Measurements from ENCODE around the gene LIMK2. TPM values are rescaled to one million over a fixed set of nuclear protein-coding genes. Genes with fewer than 3 reads are reported as not detected.

LIMK2 gene
- total RNA-seq, 2 donors from 2014 or later = 24.6 to 26.8 TPM

GRCh38 chr22:31262312-31263133 lies 50.4 kb downstream of the LIMK2 start:
- DNase-seq (ENCODE audit: low spot score) = no peak

DNA sequence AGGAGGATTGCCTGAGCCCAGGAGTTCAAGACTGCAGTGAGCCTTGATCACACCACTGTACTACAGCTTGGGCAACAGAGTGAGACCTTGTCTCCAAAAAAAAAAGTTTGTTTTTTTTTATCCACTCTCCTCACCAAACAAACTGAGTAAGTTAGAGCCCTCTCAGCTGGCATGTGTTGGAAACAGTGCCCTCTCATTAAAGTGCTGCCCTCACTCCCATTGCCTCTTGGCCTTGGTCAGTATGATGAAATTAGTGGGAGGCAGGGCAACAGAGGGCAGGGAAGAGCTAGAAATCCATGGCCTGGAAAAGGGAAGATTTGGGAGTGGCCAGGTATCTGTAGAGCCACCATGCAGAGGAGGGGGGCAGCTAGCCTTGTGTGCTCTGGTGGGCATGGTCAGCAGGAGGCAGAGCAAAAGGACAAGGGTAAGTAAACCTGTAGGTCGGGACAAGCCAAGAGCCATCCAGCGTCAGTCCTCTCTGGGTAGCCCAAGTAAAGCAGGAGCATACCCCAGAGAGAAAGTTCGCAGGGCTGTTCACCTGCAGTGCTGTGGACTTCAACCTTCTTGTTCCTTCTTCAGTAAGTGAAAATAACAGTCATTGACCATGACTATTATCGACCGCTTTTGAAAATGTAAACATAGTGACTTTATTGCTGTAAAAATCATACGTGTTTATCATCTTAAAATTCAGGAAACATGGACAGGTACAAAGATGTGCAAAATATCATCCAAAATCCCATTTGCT lies 52.0 kb downstream of the LIMK2 start:
- DNase-seq (ENCODE audit: low spot score) = no peak
- intact Hi-C loops (cut with DNase I) = no loop called here

More at GRCh38 chr22:31262312-31263133, 50.4 kb downstream of the LIMK2 start:
- intact Hi-C loops (cut with DNase I) = no loop called here

DNA sequence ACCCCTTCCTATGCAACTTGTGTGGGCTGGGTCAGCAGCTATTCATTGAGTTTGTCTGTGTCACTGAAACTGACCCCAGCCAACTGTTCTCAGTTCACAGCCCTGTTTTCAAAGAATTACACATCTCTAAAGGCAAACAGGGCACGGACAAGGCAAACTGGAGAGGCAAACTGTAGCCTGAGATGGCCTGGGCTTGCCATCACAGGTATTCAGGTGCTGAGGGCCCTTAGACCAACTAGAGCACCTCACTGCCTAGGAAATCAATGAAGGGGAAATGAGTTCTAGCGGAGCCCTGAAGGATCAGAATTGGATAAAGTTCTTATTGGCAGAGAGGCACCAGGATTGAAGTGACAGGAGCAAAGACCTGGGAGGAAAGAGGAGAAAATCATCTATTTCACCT lies 56.2 kb downstream of the LIMK2 start:
- intact Hi-C loops (cut with DNase I) = no loop called here
- no peak for DNase-seq (ENCODE audit: low spot score)

DNA sequence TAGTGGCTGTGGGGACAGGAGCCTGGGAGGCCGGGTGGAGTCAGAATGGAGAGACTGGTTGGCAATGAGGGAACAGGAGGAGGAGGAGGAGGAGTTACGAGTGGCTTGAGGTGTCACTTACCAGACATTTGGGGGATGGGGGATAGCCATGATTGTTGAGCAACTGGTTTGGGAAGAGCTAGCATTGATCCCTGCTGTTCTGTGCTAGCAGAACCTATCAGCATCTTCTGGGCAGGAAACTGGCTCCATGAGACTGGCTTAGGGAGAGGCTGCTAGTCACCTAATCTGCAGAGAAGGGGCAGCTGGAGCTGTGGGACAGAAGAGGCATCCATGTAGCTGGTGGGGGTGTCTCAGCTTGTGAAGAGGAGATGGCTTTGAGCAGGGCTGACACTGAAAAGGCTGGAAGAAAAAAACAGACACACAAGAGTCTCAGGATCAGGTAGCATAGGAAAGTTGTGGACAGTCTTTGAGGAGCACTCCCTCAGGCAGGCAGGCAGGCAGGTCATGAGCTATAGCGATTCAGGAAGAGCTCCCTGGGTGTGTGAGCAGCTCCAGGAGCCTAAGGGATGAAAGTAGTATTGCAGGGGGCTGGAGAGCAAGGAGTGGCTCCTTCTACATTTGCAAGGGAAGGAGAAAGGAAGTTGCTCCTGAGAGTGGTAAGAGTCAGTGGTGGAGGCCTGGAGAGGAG lies 57.9 kb downstream of the LIMK2 start:
- intact Hi-C loops (cut with DNase I) = loop anchor here in 1 of 2 donors (5.0 kb wide), 2 partner anchors 58 to 163 kb away; partner anchors contain the start of genes LIMK2 and SELENOM
- DNase-seq (ENCODE audit: low spot score) = no peak

- intact Hi-C loops (cut with DNase I) = loop anchor here in 1 of 2 donors (5.0 kb wide), 2 partner anchors 59 to 164 kb away; partner anchors contain the start of genes LIMK2 and SELENOM
- DNase-seq (ENCODE audit: low spot score) = no peak
These were observed 58.9 kb downstream of the LIMK2 start for GRCh38 chr22:31271026-31271425.

DNA sequence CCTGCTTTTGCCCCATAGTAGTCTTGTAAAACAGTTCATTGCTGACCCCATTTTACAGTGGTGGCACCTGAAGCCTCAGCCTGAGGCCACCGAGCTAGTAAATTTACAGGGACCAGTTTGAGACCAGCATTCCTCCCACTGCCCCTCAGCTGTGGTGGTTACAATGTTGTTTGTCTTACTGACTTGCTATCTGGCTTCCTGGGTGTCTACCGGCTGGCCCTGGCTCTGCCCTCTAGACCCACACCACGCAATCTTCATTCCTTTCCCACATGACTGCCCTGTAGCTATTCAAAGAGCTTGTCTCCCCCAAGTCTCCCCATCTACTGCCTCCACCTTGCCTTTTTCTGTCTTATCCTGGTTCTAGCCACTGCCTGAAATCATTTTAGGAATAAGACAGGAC lies 59.4 kb downstream of the LIMK2 start:
- intact Hi-C loops (cut with DNase I) = loop anchor here in 1 of 2 donors (5.0 kb wide), 2 partner anchors 59 to 164 kb away; partner anchors contain the start of genes LIMK2 and SELENOM
- no peak for DNase-seq (ENCODE audit: low spot score)

GRCh38 chr22:31272522-31273446 lies 60.7 kb downstream of the LIMK2 start:
- no peak for DNase-seq (ENCODE audit: low spot score)
- intact Hi-C loops (cut with DNase I) = loop anchor here in 1 of 2 donors (5.0 kb wide), 2 partner anchors 60 to 165 kb away; partner anchors contain the start of genes LIMK2 and SELENOM

DNA sequence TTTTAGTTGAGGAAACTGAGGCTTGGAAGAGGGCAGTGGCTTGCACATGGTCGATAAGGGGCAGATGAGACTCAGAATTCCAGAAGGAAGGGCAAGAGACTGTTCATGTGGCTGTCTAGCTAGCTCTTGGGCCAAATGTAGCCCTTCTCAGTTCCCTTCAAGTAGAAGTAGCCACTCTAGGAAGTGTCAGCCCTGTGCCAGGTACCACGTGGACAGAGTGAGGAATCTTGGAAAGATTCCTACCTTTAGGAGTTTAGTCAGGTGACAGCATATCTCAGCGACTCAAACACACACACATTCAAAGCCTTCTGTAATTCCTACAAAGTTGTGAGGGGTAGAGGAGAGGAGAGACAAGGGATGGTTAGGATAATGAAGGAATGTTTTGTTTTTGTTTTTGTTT lies 61.9 kb downstream of the LIMK2 start:
- intact Hi-C loops (cut with DNase I) = loop anchor here in 1 of 2 donors (5.0 kb wide), 2 partner anchors 62 to 167 kb away; partner anchors contain the start of genes LIMK2 and SELENOM
- DNase-seq (ENCODE audit: low spot score) = no peak

DNA sequence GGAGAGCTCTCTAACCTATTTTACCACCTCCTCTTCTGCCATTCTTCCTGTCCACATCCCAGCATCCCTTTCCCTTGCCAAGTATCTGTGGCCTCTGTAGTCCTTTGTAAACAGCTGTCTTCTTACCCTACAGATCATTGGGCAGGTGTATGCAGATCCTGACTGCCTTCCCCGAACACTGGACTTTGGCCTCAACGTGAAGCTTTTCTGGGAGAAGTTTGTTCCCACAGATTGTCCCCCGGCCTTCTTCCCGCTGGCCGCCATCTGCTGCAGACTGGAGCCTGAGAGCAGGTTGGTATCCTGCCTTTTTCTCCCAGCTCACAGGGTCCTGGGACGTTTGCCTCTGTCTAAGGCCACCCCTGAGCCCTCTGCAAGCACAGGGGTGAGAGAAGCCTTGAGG lies 62.9 kb downstream of the LIMK2 start:
- DNase-seq (ENCODE audit: low spot score) = no peak
- intact Hi-C loops (cut with DNase I) = no loop called here

- no peak for DNase-seq (ENCODE audit: low spot score)
- intact Hi-C loops (cut with DNase I) = no loop called here
These were observed 63.5 kb downstream of the LIMK2 start for GRCh38 chr22:31275576-31275975.

GRCh38 chr22:31276426-31277167 lies 64.5 kb downstream of the LIMK2 start:
- no peak for DNase-seq (ENCODE audit: low spot score)
- intact Hi-C loops (cut with DNase I) = no loop called here

- intact Hi-C loops (cut with DNase I) = no loop called here
- DNase-seq (ENCODE audit: low spot score) = no peak
These were observed 65.6 kb downstream of the LIMK2 start for GRCh38 chr22:31277741-31278140.

GRCh38 chr22:31278151-31278621 lies 66.1 kb downstream of the LIMK2 start:
- intact Hi-C loops (cut with DNase I) = no loop called here
- DNase-seq (ENCODE audit: low spot score) = no peak

- no peak for DNase-seq (ENCODE audit: low spot score)
- intact Hi-C loops (cut with DNase I) = no loop called here
These were observed 66.7 kb downstream of the LIMK2 start for GRCh38 chr22:31278626-31279326.

GRCh38 chr22:31279327-31279669 lies 67.2 kb downstream of the LIMK2 start:
- DNase-seq (ENCODE audit: low spot score) = no peak
- intact Hi-C loops (cut with DNase I) = no loop called here

GRCh38 chr22:31279821-31280505 lies 67.9 kb downstream of the LIMK2 start:
- intact Hi-C loops (cut with DNase I) = no loop called here
- DNase-seq (ENCODE audit: low spot score) = no peak

- DNase-seq (ENCODE audit: low spot score) = no peak
- intact Hi-C loops (cut with DNase I) = no loop called here
These were observed 69.6 kb downstream of the LIMK2 start for GRCh38 chr22:31281733-31282132.

All from posterior vena cava (tissue), 2 donors.